Panc1 (cell line): ENCODE measurements around the gene ATG10.

Source experiments
- CTCF ChIP-seq: fragments of 450-650 bp; IDR thresholded peaks from 2 replicates; pipeline ENCODE4 v1.5.1; 2017; ENCODE audit warnings: mild to moderate bottlenecking
- POLR2AphosphoS5 ChIP-seq: IDR thresholded peaks from 2 replicates; pipeline ENCODE4 v1.6.1; 2012; ENCODE audit warnings: mild to moderate bottlenecking, low read depth, low read length, moderate library complexity

DNA sequence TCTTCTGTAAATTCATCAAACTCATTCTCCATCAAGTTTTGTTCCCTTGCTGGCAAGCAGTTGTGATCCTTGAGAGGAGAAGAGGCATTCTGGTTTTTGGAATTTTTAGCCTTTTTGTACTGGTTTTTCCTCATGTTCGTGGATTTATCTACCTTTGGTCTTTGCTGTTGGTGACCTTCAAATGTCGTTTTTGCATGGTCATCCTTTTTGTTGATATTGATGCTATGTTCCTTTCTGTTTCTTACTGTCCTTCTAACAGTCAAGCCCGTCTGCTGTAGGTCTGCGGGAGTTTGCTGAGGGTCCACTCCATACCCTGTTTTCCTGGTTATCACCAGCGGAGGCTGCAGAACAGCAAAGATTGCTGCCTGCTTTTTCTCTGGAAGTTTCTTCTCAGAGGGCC is 165.4 kb downstream of the ATG10 start:
- TF ChIP-seq CTCF (no peak), POLR2AphosphoS5 (no peak)
